Stomach (tissue), 4 donors: ENCODE data around the gene MYO10.

Source experiments
- EP300 ChIP-seq: sonication (generic); formaldehyde crosslinking; IDR thresholded peaks from one replicate; pipeline ENCODE4 v1.6.1; 2017; ENCODE audit warnings: antibody characterized with exemption
- TF ChIP-seq, protein P1 (sequence below), 7 experiments: fragments of 450-650 bp in 4 of 7; fragments of 200-600 bp in 3 of 7; sonication (generic) in 3 of 7; IDR thresholded peaks; one replicate each; pipeline ENCODE4 v1.5.1; 2016 to 2019; ENCODE audit warnings: antibody characterized with exemption in 7 of 7, control low read depth in 2 of 7, mild to moderate bottlenecking in 1 of 7

DNA sequence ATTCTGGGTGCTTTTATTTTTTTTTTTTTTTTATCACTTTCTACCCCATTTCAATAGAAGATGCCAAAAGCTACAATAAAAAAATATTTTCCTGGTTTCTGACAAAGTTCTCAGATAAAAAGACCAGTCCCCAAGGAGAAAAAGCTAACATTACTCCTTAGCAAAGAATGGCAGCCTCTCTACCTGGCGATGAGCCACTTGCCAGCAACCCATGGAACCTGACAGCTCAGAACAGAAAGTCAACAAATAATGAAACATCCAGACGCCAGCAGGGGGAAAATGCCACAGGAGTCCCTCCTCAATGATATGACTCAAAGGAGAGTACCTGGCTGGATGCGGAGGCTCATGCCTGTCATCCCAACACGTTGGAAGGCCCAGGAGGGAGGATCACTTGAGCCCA is 123.2 kb downstream of the MYO10 start:
- TF ChIP-seq, protein P1, sequence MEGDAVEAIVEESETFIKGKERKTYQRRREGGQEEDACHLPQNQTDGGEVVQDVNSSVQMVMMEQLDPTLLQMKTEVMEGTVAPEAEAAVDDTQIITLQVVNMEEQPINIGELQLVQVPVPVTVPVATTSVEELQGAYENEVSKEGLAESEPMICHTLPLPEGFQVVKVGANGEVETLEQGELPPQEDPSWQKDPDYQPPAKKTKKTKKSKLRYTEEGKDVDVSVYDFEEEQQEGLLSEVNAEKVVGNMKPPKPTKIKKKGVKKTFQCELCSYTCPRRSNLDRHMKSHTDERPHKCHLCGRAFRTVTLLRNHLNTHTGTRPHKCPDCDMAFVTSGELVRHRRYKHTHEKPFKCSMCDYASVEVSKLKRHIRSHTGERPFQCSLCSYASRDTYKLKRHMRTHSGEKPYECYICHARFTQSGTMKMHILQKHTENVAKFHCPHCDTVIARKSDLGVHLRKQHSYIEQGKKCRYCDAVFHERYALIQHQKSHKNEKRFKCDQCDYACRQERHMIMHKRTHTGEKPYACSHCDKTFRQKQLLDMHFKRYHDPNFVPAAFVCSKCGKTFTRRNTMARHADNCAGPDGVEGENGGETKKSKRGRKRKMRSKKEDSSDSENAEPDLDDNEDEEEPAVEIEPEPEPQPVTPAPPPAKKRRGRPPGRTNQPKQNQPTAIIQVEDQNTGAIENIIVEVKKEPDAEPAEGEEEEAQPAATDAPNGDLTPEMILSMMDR (IDR thresholded peaks at IDR 0.05) = no peak
- no peak for TF ChIP-seq EP300
